GM18873 (cell line): Measurements from ENCODE around the gene PCDHB6.
"Not testable (repeated sequence)": the region's sequence is repeated elsewhere in the genome, so short reads cannot be mapped to it uniquely, and the experiment has no call there.

Experiments used
- ATAC-seq: cut with Tn5 transposase; IDR thresholded peaks from one replicate; pipeline ENCODE4 v1.9.1; 2021; ENCODE audit warnings: mild to moderate bottlenecking, moderate library complexity, moderate number of reproducible peaks; ENCODE audit not compliant: unreplicated experiment, low FRiP score

PCDHB6 gene

GRCh38 chr5:141149812-141150211 is at the start of gene PCDHB6:
TSS of gene PCDHB6 (plus strand) at chr5:141150057. CDS start at chr5:141150258, 201 bp downstream.
- ATAC-seq: no peak

- ATAC-seq: no peak
Observed at GRCh38 chr5:141100243-141100805, 49.5 kb upstream of the PCDHB6 start, which contains the start of gene PCDHB3. TSS of gene PCDHB3 (plus strand) at chr5:141100473. CDS start at chr5:141100650, 177 bp downstream.

- no peak for ATAC-seq
Observed at GRCh38 chr5:141101059-141101458, 48.8 kb upstream of the PCDHB6 start.

GRCh38 chr5:141102070-141102469 is 47.8 kb upstream of the PCDHB6 start:
- ATAC-seq: not testable (repeated sequence)

- ATAC-seq: not testable (repeated sequence)
Observed at GRCh38 chr5:141102471-141102870, 47.4 kb upstream of the PCDHB6 start.

GRCh38 chr5:141105350-141105749 is 44.5 kb upstream of the PCDHB6 start:
- ATAC-seq: no peak

- no peak for ATAC-seq
Observed at GRCh38 chr5:141119250-141119649, 30.6 kb upstream of the PCDHB6 start.

- no peak for ATAC-seq
Observed at GRCh38 chr5:141121563-141121962, 28.3 kb upstream of the PCDHB6 start, which contains the start of gene PCDHB4. TSS of gene PCDHB4 (plus strand) at chr5:141121818. CDS start at chr5:141121999, 181 bp downstream.

GRCh38 chr5:141121985-141122384 is 27.9 kb upstream of the PCDHB6 start:
- ATAC-seq: no peak

- not testable (repeated sequence) for ATAC-seq
Observed at GRCh38 chr5:141123396-141124135, 26.3 kb upstream of the PCDHB6 start.

GRCh38 chr5:141127305-141127704 is 22.6 kb upstream of the PCDHB6 start:
- ATAC-seq: no peak

GRCh38 chr5:141135030-141135717 is 14.7 kb upstream of the PCDHB6 start, which contains the start of gene PCDHB5:
TSS of gene PCDHB5 (plus strand) at chr5:141135206. CDS start at chr5:141135435, 229 bp downstream.
- no peak for ATAC-seq

GRCh38 chr5:141135718-141136266 is 14.1 kb upstream of the PCDHB6 start:
- no peak for ATAC-seq

- not testable (repeated sequence) for ATAC-seq
Observed at GRCh38 chr5:141137346-141137745, 12.5 kb upstream of the PCDHB6 start.

- ATAC-seq: no peak
Observed at GRCh38 chr5:141150224-141150992, 551 bp downstream of the PCDHB6 start.

- ATAC-seq: no peak
Observed at GRCh38 chr5:141150993-141151325, 1.1 kb downstream of the PCDHB6 start.

- not testable (repeated sequence) for ATAC-seq
Observed at GRCh38 chr5:141151632-141152031, 1.8 kb downstream of the PCDHB6 start.

GRCh38 chr5:141152096-141152495 is 2.2 kb downstream of the PCDHB6 start:
- not testable (repeated sequence) for ATAC-seq

GRCh38 chr5:141155540-141156374 is 5.9 kb downstream of the PCDHB6 start:
- no peak for ATAC-seq
